Kasumi-1 (cell line): ENCODE results near the gene MTMR4.
"Not testable (repeated sequence)": the region's sequence is repeated elsewhere in the genome, so short reads cannot be mapped to it uniquely, and the experiment has no call there.

Experiments
- DNase-seq, 2 experiments: peaks; one replicate each; lab custom pipeline; 2025; lab: John Stamatoyannopoulos, UW

MTMR4 gene

GRCh38 chr17:58492238-58493121 is 22.0 kb downstream of the MTMR4 start:
- no peak for DNase-seq

- DNase-seq = no peak
Measured at GRCh38 chr17:58491510-58492045, 22.9 kb downstream of the MTMR4 start.

GRCh38 chr17:58488428-58488890 is 26.0 kb downstream of the MTMR4 start:
- DNase-seq = no peak

- no peak for DNase-seq
Measured at GRCh38 chr17:58487589-58488427, 26.6 kb downstream of the MTMR4 start, which contains the start of gene HSF5. TSS of gene HSF5 (minus strand) at chr17:58488408. CDS start at chr17:58488274, 134 bp downstream.

- DNase-seq = no peak
Measured at GRCh38 chr17:58484600-58484999, 29.8 kb downstream of the MTMR4 start.

GRCh38 chr17:58481798-58482197 is 32.6 kb downstream of the MTMR4 start:
- not testable (repeated sequence) for DNase-seq

GRCh38 chr17:58480090-58480489 is 34.3 kb downstream of the MTMR4 start:
- DNase-seq = no peak

- DNase-seq = no peak
Measured at GRCh38 chr17:58476812-58477211, 37.6 kb downstream of the MTMR4 start.

GRCh38 chr17:58475985-58476384 is 38.5 kb downstream of the MTMR4 start:
- no peak for DNase-seq

- DNase-seq = no peak
Measured at GRCh38 chr17:58470356-58470755, 44.1 kb downstream of the MTMR4 start.

GRCh38 chr17:58468944-58469343 is 45.5 kb downstream of the MTMR4 start:
- DNase-seq = no peak

- DNase-seq = no peak
Measured at GRCh38 chr17:58455491-58455890, 58.9 kb downstream of the MTMR4 start.

GRCh38 chr17:58452738-58453137 is 61.7 kb downstream of the MTMR4 start:
- DNase-seq = no peak

- DNase-seq = peak; percentile 91 to 93
Measured at GRCh38 chr17:58447039-58447975, 67.1 kb downstream of the MTMR4 start.

GRCh38 chr17:58446086-58446485 is 68.4 kb downstream of the MTMR4 start:
- DNase-seq = no peak
